ENCODE results near the gene ALDH1A3. TPM values are rescaled to one million over a fixed set of nuclear protein-coding genes. Genes with fewer than 3 reads are reported as not detected.

The ALDH1A3 gene
- total RNA-seq, 1 experiment from 2014 or later = 248 TPM

DNA sequence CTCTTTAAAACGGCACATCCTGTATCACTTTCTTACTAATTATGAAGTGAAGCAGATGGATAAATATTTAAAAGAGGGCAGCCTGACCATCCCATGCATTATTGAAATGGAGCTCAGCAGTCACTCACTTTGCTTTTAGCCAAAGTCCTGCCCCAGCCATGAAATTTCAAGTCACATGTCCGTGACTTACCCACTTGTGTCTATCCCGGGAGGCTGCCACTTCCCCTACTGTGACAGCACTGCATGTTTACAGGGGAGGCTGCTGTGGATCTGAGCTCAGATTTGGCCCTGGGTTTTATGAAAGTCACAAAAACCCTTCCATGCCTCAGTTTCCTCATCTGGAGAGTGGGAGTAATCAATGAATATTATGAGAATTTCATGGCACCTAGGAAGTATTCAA is 21.7 kb downstream of the ALDH1A3 start (continued):
- TF ChIP-seq ZNF274 (IDR thresholded peaks at IDR 0.05; ENCODE audit: low read depth, low read length) (no peak), POLR2A (IDR thresholded peaks at IDR 0.05; ENCODE audit: borderline replicate concordance, extremely low read depth, insufficient read depth, insufficient read length) (no peak), CTCF (IDR thresholded peaks at IDR 0.05 in 2 of 3, conservative IDR thresholded peaks at IDR 0.05 in 1 of 3; ENCODE audit: borderline replicate concordance in 1 of 3, insufficient read depth in 1 of 3, low read depth in 2 of 3, low read length in 2 of 3) (no peak), ZFX (IDR thresholded peaks at IDR 0.05) (no peak), MAX (IDR thresholded peaks at IDR 0.05) (no peak), CEBPB (IDR thresholded peaks at IDR 0.05; ENCODE audit: low read depth) (no peak)

- TF ChIP-seq ZNF274 (IDR thresholded peaks at IDR 0.05; ENCODE audit: low read depth, low read length) (no peak), JUND (IDR thresholded peaks at IDR 0.05) (no peak), ELF1 (IDR thresholded peaks at IDR 0.05; ENCODE audit: borderline replicate concordance, low read depth) (no peak), EZH2phosphoT487 (IDR thresholded peaks at IDR 0.05; ENCODE audit: borderline replicate concordance) (no peak), SP1 (IDR thresholded peaks at IDR 0.05; ENCODE audit: low read depth) (no peak), CBX3 (IDR thresholded peaks at IDR 0.05; ENCODE audit: low read depth) (no peak), ZFX (IDR thresholded peaks at IDR 0.05) (no peak), FOSL1 (IDR thresholded peaks at IDR 0.05; ENCODE audit: low read depth) (no peak), EZH2 (IDR thresholded peaks at IDR 0.05) (no peak), RAD21 (IDR thresholded peaks at IDR 0.05; ENCODE audit: low read depth) (no peak), POLR2A (IDR thresholded peaks at IDR 0.05; ENCODE audit: borderline replicate concordance, extremely low read depth, insufficient read depth, insufficient read length) (no peak)
- TF ChIP-seq, protein P1, sequence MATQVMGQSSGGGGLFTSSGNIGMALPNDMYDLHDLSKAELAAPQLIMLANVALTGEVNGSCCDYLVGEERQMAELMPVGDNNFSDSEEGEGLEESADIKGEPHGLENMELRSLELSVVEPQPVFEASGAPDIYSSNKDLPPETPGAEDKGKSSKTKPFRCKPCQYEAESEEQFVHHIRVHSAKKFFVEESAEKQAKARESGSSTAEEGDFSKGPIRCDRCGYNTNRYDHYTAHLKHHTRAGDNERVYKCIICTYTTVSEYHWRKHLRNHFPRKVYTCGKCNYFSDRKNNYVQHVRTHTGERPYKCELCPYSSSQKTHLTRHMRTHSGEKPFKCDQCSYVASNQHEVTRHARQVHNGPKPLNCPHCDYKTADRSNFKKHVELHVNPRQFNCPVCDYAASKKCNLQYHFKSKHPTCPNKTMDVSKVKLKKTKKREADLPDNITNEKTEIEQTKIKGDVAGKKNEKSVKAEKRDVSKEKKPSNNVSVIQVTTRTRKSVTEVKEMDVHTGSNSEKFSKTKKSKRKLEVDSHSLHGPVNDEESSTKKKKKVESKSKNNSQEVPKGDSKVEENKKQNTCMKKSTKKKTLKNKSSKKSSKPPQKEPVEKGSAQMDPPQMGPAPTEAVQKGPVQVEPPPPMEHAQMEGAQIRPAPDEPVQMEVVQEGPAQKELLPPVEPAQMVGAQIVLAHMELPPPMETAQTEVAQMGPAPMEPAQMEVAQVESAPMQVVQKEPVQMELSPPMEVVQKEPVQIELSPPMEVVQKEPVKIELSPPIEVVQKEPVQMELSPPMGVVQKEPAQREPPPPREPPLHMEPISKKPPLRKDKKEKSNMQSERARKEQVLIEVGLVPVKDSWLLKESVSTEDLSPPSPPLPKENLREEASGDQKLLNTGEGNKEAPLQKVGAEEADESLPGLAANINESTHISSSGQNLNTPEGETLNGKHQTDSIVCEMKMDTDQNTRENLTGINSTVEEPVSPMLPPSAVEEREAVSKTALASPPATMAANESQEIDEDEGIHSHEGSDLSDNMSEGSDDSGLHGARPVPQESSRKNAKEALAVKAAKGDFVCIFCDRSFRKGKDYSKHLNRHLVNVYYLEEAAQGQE (IDR thresholded peaks at IDR 0.05; ENCODE audit: low read depth) = no peak
- BruUV-seq (replicated peaks) = no TSS peak
- Histone ChIP-seq H2AFZ (ENCODE audit: low read depth, low read length, poor library complexity, severe bottlenecking) (no peak overlapping the region), H3K9me3 (ENCODE audit: control insufficient read depth in 1 of 2, insufficient read depth in 1 of 2, low read depth in 1 of 2, low read length in 2 of 2) (no peaks in the 10 kb centered on the region), H4K20me1 (ENCODE audit: insufficient read depth) (peaks cover 17% of the 10 kb centered on the region; the same call in 1 of the 2 replicates), H3K9ac (ENCODE audit: low read length) (no peak overlapping the region), H3K27me3 (ENCODE audit: insufficient read depth, low read length) (no peaks in the 10 kb centered on the region), H3K79me2 (ENCODE audit: insufficient read depth, low read length) (peaks cover 74% of the 10 kb centered on the region; the same call in 1 of the 2 replicates), H3K27ac (ENCODE audit: low read depth, low read length) (no peak overlapping the region), H3K36me3 (ENCODE audit: control insufficient read depth in 1 of 2, insufficient read depth in 2 of 2, low read length in 2 of 2) (peaks cover 35 to 98% of the 10 kb centered on the region in 2 experiments), H3K4me3 (replicated peaks in 1 of 2; ENCODE audit: low read depth in 1 of 2, low read length in 2 of 2) (no peak overlapping the region), H3K4me1 (ENCODE audit: control insufficient read depth in 1 of 2, insufficient read depth in 2 of 2, low read length in 2 of 2) (no peaks in the 10 kb centered on the region), H3K9me2 (ENCODE audit: insufficient read depth) (no peaks in the 10 kb centered on the region), H3K4me2 (ENCODE audit: low read length) (no peak overlapping the region)
- ChIA-PET POLR2A (no interaction called here), CTCF (no interaction called here), RAD21 (ENCODE audit: low non-redundant PET in 1 of 2, low total read pairs in 2 of 2, uncharacterized antibody in 2 of 2, unreplicated experiment in 2 of 2) (no interaction called here)
- intact Hi-C loops (cut with micrococcal nuclease) = no loop called here
- DNase-seq (ENCODE audit: low read depth, low spot score) = no peak
- no peak for ATAC-seq
Measured at GRCh38 chr15:100901702-100902435, 22.2 kb downstream of the ALDH1A3 start.

Measured in HCT116 (cell line).